ENCODE data around the gene ARID3A.

DNA sequence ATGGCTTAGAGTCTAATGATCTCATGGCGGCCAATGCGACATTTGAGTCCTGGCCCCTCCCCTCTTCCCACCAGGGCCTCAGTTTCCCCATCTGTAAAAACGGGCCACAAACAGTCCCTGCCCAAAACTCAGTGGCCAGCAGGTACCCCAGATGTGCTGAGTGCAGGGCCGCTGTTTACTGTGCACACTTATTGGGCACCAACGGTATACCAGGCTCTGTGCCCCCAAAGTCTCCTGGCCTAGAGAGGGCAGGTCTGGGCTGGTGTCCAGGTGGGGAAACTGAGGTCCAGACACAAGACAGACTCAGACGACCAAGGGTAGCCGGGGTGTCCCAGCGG is 34.7 kb downstream of the ARID3A start:
- TF ChIP-seq YY1 (IDR thresholded peaks at IDR 0.05; ENCODE audit: low read depth, low read length): no peak
- TF ChIP-seq, protein P1, sequence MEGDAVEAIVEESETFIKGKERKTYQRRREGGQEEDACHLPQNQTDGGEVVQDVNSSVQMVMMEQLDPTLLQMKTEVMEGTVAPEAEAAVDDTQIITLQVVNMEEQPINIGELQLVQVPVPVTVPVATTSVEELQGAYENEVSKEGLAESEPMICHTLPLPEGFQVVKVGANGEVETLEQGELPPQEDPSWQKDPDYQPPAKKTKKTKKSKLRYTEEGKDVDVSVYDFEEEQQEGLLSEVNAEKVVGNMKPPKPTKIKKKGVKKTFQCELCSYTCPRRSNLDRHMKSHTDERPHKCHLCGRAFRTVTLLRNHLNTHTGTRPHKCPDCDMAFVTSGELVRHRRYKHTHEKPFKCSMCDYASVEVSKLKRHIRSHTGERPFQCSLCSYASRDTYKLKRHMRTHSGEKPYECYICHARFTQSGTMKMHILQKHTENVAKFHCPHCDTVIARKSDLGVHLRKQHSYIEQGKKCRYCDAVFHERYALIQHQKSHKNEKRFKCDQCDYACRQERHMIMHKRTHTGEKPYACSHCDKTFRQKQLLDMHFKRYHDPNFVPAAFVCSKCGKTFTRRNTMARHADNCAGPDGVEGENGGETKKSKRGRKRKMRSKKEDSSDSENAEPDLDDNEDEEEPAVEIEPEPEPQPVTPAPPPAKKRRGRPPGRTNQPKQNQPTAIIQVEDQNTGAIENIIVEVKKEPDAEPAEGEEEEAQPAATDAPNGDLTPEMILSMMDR (IDR thresholded peaks at IDR 0.05; ENCODE audit: control extremely low read depth in 1 of 3, insufficient read depth in 1 of 3, low read depth in 1 of 3, low read length in 3 of 3): no peak
- TF ChIP-seq POLR2A (IDR thresholded peaks at IDR 0.05; ENCODE audit: control extremely low read depth in 1 of 2, low read depth in 2 of 2, low read length in 2 of 2): no peak
- TF ChIP-seq, protein P2, sequence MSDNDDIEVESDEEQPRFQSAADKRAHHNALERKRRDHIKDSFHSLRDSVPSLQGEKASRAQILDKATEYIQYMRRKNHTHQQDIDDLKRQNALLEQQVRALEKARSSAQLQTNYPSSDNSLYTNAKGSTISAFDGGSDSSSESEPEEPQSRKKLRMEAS (IDR thresholded peaks at IDR 0.05): no peak
- TF ChIP-seq TCF12 (IDR thresholded peaks at IDR 0.05; ENCODE audit: low read depth, low read length): no peak
- TF ChIP-seq GABPA (IDR thresholded peaks at IDR 0.05; ENCODE audit: borderline replicate concordance, insufficient read depth, low read length): no peak
- no peak for TF ChIP-seq TAF1 (IDR thresholded peaks at IDR 0.05; ENCODE audit: low read depth, low read length)
- no peak for TF ChIP-seq SUZ12 (IDR thresholded peaks at IDR 0.05; ENCODE audit: low read length)
